GM20431 (cell line): ENCODE results near the gene MAPKAPK3.

Source experiments
- in situ Hi-C: fragments of 300-500 bp; cut with MseI, MboI; formaldehyde crosslinking; loops from one replicate; pipeline ENCODE4 v1.15.0; 2020; ENCODE audit warnings: low sequenced_read_pairs; ENCODE audit not compliant: unreplicated experiment

MAPKAPK3 gene

GRCh38 chr3:50607271-50608091 is 9.5 kb upstream of the MAPKAPK3 start:
- in situ Hi-C loops = no loop called here

DNA sequence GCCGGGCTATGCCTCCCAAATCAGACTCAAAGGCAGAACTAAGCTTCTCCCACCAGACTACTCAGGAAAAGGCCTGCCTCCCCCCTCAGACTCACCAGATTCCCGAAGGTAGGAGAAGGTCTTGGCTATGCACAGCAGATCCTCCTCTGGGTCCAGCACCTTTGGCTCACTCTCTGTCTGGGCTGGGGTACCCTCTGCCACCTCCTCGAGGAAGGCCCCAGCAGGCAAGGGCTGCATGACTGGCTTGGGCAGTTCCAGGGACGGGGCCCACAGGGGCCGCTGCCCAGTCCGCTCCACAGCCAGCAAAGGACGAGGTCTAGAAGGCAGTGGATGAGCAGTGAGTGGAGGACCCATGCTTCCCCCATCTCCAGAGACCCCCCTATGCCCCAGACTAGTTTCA is 8.7 kb upstream of the MAPKAPK3 start:
- in situ Hi-C loops = no loop called here

DNA sequence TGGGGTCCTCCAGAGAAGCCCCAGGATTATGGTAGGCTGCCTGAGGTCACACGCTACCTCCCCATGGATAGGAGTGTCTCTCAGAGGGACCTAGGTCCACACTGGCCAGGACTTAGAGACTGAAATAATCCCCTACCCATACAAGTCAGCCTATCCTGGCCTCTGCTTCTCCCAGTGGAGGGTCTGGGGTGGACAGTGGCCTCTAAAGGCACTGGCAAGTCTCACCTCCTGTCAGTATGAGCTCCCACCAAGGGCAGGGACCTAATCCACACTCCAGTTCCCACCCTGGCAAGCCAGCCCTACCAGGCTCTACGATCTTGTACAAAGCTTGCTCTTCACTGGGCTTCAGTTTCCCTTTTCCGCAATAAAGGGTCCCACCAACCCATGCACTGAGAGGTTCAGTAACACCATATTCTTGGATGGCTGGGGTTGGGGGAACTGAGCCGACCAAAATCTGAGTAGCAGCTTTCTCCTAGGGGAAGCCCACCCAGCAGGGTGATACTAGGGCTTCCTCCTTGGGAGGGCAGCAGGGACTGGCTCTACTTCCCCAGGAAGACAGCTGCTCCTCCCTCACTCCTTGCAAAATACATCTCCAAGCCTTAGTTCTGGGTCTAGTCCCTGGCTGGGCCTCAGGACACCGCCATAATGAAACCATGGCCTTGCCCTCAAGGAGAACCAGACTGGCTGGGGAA is 7.7 kb upstream of the MAPKAPK3 start:
- in situ Hi-C loops = no loop called here

- in situ Hi-C loops = loop anchor here (10.0 kb wide), 2 partner anchors 85 to 765 kb away; no protein-coding TSS in a partner anchor
Observed at GRCh38 chr3:50609763-50610085, 7.2 kb upstream of the MAPKAPK3 start.

DNA sequence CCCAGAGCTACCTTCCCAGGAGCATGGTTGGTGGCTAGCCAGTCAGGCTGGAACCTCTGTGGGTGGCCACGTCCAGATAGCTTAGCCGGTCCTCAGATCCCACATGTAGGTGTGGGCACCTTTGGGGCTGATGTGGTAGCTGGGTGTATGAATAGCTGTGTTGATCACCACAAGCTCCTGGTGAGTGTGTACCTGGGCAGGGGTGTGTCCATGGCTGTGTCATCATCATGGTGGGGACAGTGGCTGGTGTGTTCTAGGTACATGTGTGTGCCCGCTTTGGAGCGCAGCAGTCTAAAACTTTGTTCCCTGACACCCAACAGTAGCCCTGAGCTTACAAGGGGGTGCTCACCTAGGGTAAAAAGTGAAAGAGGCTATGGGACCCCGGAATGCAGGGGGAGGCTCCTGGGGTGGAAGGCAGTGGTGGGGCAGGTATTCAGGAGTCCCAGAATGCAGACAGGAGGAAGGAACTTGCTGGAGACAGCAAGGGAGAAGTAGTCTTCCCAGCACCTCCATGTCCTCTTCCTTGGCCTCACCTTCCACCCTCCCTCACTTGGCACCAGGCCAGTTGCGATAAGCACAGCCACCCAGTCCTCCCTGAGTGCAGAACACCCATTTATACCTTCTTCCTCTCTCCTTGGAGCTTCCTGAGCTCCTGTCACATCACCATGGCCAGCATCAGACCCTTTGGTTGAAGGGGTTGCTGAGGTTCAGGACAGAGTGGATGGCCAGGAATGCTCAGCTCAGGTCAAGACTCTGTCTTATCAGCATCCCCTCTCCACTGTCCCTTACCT is 6.6 kb upstream of the MAPKAPK3 start:
- in situ Hi-C loops = loop anchor here (10.0 kb wide), 2 partner anchors 86 to 764 kb away; no protein-coding TSS in a partner anchor

GRCh38 chr3:50610992-50611463 is 5.9 kb upstream of the MAPKAPK3 start:
- in situ Hi-C loops = loop anchor here (10.0 kb wide), 2 partner anchors 86 to 764 kb away; no protein-coding TSS in a partner anchor

GRCh38 chr3:50611464-50612233 is 5.3 kb upstream of the MAPKAPK3 start, which contains the start of gene CISH:
CISH (minus strand) TSS chr3:50611774; CDS start chr3:50611650, 124 bp downstream.
- in situ Hi-C loops = loop anchor here (10.0 kb wide), 2 partner anchors 87 to 763 kb away; no protein-coding TSS in a partner anchor

- in situ Hi-C loops = loop anchor here (10.0 kb wide), 2 partner anchors 88 to 762 kb away; no protein-coding TSS in a partner anchor
Observed at GRCh38 chr3:50612234-50612882, 4.6 kb upstream of the MAPKAPK3 start.

DNA sequence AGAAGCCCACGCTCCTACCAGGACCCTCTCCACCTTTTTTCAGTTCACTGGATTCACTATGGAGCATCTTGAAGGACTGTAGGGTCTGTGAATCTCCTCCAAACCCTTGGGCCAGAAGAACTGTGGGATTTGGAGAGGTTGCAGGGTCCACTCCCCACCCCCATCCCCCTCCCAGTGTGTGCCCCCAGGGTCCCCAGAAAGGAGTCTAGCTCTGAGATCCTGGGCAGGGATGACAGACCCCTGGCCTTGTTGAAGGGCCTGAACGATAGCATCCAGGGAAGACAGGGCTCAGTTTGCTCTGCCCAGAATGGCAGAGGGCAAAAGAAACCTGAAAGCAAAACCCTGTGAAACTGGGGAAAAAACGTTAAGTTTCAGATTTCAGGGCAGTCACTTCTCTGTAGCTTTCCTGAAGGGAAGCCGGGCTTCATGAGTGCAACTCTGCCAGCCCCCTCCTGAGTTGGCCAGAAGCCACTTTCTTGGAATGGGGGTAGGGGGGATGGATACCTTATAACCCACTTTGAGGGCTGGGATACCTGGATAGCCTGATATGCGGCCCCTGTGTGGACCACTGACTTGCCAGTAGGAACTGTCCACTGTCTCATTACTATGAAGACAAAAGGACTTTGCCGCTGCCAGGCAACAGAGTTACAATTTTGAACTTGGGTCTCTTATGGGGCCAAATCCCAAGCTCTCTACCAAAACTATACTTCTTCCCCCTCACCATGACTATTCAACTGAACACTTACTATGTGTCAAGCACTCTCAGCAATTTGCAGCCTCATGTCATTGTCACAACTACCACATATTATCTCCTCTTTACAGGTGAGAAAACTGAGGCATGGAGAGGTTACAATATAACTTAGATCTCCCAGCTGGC is 3.7 kb upstream of the MAPKAPK3 start:
- in situ Hi-C loops = loop anchor here (10.0 kb wide), 2 partner anchors 88 to 762 kb away; no protein-coding TSS in a partner anchor

GRCh38 chr3:50615190-50615589 is 1.8 kb upstream of the MAPKAPK3 start:
- in situ Hi-C loops = loop anchor here (10.0 kb wide), 2 partner anchors 90 to 760 kb away; no protein-coding TSS in a partner anchor

DNA sequence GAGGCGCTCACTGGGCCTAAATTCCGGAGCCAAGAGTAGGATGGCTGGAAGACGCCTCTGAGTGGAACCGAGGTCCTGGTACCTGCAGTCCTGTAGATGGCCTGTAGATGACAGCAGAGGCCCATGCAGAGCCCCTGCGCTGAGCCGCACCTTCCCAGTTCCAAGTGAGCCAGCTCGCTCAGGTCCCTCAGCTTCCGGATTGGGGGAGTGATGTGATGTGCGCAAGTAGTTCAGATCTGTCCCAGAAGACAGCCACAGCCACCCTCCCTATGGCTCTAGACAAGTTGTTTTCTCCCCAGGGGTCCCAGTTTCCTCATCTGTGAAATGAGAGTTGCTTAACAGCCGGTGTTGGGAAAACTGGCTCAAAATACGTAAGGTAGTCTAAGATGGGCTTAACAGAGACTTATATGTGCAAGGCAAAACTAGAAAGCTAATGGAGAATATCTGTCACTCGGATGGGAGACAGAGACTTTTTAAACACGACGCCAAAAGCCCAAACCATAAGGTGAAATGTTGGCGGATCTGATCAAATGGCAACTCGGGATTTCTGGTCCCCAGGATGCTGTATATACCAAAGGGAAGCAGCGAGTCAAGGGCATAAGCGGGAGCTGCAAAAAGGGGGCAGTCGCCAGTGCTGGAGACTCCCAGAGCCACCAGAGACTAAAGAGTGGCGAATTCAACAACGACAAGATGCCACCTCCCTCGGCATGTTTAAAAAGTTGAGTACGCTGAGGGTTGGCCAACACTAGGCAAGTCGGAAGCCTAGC is 765 bp upstream of the MAPKAPK3 start:
- in situ Hi-C loops = loop anchor here (10.0 kb wide), 2 partner anchors 91 to 759 kb away; no protein-coding TSS in a partner anchor

GRCh38 chr3:50616770-50617095 is 218 bp upstream of the MAPKAPK3 start:
- in situ Hi-C loops = loop anchor here (10.0 kb wide), 2 partner anchors 92 to 758 kb away; no protein-coding TSS in a partner anchor

DNA sequence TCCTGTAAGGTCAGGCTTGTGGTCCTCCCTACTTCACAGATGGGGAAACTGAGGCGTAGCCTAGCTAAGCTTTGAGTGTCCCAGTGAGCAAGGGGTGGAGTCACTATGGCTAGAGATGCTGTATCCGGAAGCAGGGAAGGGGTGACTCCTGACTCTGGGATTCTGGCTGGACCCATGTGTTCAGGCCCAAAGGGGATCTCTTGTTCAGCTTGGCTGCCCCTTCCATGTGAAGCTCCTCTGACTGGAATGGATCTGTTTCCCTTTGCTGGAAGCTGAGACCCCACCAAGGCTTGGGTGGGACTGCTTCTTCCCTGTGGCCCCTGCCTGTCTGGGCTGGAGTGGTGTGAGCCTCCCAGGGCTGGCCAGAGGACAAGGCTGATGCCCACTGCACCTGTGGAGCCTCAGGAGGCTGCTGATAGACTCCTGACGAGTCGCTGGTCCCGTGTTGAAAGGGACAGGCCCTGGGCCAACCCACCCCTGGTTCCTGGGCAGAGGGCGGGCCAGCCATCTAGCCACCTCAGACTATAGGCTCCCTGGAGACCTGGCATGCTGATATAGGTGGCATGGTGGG is 1.0 kb downstream of the MAPKAPK3 start:
- in situ Hi-C loops = loop anchor here (10.0 kb wide), 2 partner anchors 93 to 757 kb away; no protein-coding TSS in a partner anchor

DNA sequence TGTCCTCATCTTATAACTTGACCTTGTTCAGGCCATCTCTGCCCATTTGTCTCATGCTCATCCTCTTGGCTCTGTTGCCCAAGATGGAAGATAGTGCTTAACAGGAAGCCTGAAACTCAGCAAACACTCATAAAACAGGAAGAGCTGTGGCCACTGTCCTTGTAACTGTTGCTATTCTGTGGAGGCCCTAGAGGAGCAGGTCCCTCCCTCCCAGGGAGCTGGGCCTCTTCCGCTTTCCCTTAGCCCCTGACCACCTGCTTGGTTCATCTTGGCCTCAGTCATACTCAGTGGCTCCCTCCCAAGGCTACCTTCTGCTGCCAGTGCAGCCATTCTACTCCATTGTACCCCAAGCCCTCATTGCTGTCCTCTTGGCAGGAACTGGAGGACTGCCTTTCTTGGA is 3.5 kb downstream of the MAPKAPK3 start:
- in situ Hi-C loops = no loop called here

GRCh38 chr3:50620820-50621219 is 3.9 kb downstream of the MAPKAPK3 start:
- in situ Hi-C loops = no loop called here

GRCh38 chr3:50622881-50623280 is 5.9 kb downstream of the MAPKAPK3 start:
- in situ Hi-C loops = no loop called here
